Measurements from ENCODE around the gene PGP.

- no peak for TF ChIP-seq CTCF (IDR thresholded peaks at IDR 0.05)
- TF ChIP-seq REST (IDR thresholded peaks at IDR 0.05; ENCODE audit: insufficient read depth in 1 of 2, low read depth in 2 of 2, low read length in 1 of 2), result no peak
- TF ChIP-seq POLR2AphosphoS5 (IDR thresholded peaks at IDR 0.05; ENCODE audit: low read depth, low read length), result no peak
- no peak for TF ChIP-seq TCF7L2 (IDR thresholded peaks at IDR 0.05; ENCODE audit: low read depth, low read length)
- no peak for TF ChIP-seq SIN3A (IDR thresholded peaks at IDR 0.05; ENCODE audit: borderline replicate concordance, insufficient read depth, low read depth, low read length)
These were observed 31.8 kb upstream of the PGP start for GRCh38 chr16:2246301-2246885.
